Lower lobe of right lung (tissue), 2 donors: ENCODE measurements around the gene USP48. TPM values are rescaled to one million over a fixed set of nuclear protein-coding genes. Genes with fewer than 3 reads are reported as not detected.

Experiments
- ATAC-seq, 2 donors: fragments of 200-7000 bp; cut with Tn5 transposase; one replicate each; pipeline ENCODE4 v1.9.1; 2020 to 2022; ENCODE audit warnings: mild to moderate bottlenecking in 2 of 2, moderate library complexity in 2 of 2
- DNase-seq: peaks from one replicate; pipeline ENCODE4 v3.0.0-alpha.2; 2020
- H3K27ac ChIP-seq: fragments of 200-600 bp; one replicate; pipeline ENCODE4 v1.8.0; 2022
- H3K27me3 ChIP-seq: fragments of 200-600 bp; one replicate; pipeline ENCODE4 v1.8.0; 2022; ENCODE audit warnings: low read depth
- H3K36me3 ChIP-seq: fragments of 200-600 bp; one replicate; pipeline ENCODE4 v1.8.0; 2022; ENCODE audit warnings: mild to moderate bottlenecking
- H3K4me1 ChIP-seq: fragments of 200-600 bp; one replicate; pipeline ENCODE4 v1.8.0; 2022
- H3K4me3 ChIP-seq: fragments of 200-600 bp; one replicate; pipeline ENCODE4 v1.8.0; 2022; ENCODE audit warnings: mild to moderate bottlenecking
- H3K9me3 ChIP-seq: fragments of 200-600 bp; one replicate; pipeline ENCODE4 v1.8.0; 2022
- intact Hi-C: fragments of 100-400 bp; cut with DNase I; formaldehyde crosslinking; loops from one replicate; pipeline ENCODE4 v1.11.0; 2022
- total RNA-seq: library from RNA; stranded (reverse); fragmentation: NEBNext Ultra II Directional; extraction: Animal tissue kit (Norgen Biotek cat#: 25700); gene quantifications from one replicate; pipeline ENCODE4 v1.2.1, GENCODE V29; 2021
- TF ChIP-seq, protein P1 (sequence below): fragments of 200-600 bp; IDR thresholded peaks from one replicate; pipeline ENCODE4 v1.8.0; 2022; ENCODE audit warnings: antibody characterized with exemption, mild to moderate bottlenecking
- donor health status: DM: no; HTN: yes; CAD: no; lungs with severe emphysema.

The USP48 gene
- total RNA-seq, 1 donor from 2014 or later = 61.9 TPM

DNA sequence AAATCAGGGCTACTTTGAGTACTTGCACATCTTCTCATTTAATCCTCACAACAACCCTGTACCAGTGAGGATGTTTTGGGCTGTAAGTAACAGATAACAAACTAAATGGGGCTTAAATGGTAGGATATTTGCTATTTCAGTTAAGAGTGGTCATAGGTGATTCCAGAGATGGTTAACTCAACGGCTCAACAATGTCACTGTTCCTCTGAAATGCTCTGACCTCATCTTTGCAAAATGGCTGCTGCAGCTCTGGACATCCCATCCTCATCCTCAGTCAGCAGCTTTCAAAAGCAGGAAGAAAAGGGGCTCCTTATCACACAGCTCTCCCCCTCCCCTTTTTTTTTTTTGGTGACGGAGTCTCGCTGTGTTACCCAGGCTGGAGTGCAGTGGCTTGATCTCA, 30.6 kb upstream of the USP48 start:
- ATAC-seq = no peak
- intact Hi-C loops = no loop called here

DNA sequence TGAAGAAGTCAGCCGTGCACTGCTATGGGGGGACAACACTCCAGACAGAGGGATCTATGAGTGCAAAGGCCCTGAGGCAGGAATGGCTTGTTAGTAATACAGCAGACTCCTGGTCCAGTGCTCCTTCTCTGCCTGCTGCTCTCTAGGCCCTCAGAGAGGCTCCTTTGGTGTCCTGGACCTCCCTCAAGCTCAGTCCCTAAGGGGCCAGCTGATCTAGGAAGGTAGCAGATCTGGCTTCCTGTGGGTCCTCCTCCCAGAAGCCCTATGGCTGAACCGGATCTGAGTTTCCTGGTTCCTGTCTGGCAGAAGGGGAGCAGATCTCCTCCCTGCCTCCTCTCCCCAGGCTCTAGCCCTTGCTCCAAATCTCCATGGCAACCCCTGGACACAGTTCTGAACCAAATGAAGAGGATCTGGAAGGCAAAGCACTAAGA, 28.9 kb upstream of the USP48 start, which contains the start of gene LDLRAD2:
Gene LDLRAD2, plus strand, starts transcription at position 391 of the 431 bp plus-strand sequence. CDS start 187 bp downstream, outside the sequence.
- Histone ChIP-seq H3K9me3 (no peaks in the 10 kb centered on the region), H3K36me3 (no peaks in the 10 kb centered on the region), H3K4me3 (no peak within 1 kb of the TSS), H3K4me1 (peaks cover 6% of the 10 kb centered on the region), H3K27me3 (peaks cover 16% of the 10 kb centered on the region), H3K27ac (no peak within 1 kb of the TSS)
- ATAC-seq (no peak), DNase-seq (no peak)
- TF ChIP-seq, protein P1, sequence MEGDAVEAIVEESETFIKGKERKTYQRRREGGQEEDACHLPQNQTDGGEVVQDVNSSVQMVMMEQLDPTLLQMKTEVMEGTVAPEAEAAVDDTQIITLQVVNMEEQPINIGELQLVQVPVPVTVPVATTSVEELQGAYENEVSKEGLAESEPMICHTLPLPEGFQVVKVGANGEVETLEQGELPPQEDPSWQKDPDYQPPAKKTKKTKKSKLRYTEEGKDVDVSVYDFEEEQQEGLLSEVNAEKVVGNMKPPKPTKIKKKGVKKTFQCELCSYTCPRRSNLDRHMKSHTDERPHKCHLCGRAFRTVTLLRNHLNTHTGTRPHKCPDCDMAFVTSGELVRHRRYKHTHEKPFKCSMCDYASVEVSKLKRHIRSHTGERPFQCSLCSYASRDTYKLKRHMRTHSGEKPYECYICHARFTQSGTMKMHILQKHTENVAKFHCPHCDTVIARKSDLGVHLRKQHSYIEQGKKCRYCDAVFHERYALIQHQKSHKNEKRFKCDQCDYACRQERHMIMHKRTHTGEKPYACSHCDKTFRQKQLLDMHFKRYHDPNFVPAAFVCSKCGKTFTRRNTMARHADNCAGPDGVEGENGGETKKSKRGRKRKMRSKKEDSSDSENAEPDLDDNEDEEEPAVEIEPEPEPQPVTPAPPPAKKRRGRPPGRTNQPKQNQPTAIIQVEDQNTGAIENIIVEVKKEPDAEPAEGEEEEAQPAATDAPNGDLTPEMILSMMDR = no peak
- intact Hi-C loops = no loop called here

More for the DNA sequence above, 30.6 kb upstream of the USP48 start:
- no peak overlapping the region for H3K27ac ChIP-seq
- peaks cover 16% of the 10 kb centered on the region for H3K27me3 ChIP-seq
- no peak overlapping the region for H3K4me3 ChIP-seq
- TF ChIP-seq, protein P1 = no peak
- peaks cover 10% of the 10 kb centered on the region for H3K4me1 ChIP-seq
- H3K36me3 ChIP-seq = no peaks in the 10 kb centered on the region
- H3K9me3 ChIP-seq = no peaks in the 10 kb centered on the region
- no peak for DNase-seq

DNA sequence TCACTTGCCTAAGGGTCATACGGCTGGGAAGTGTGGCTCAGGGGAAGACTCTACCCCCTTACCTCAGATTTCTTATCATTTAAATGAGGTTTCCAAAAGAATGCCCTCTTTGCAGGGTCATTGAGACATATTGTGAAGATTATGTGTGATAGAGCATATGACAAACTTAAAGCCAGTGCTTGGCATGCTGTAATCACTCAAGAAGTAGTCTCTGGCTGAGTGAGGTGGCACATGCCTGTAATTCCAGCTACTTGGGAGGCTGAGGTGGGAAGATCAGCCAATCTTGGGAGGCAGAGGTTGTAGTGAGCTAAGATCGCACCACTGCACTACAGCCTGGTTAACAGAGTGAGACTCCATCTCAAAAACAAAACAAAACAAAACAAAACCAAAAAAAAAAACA, 21.6 kb upstream of the USP48 start:
- Histone ChIP-seq H3K9me3 (no peaks in the 10 kb centered on the region), H3K36me3 (no peaks in the 10 kb centered on the region), H3K4me1 (no peaks in the 10 kb centered on the region), H3K4me3 (no peak overlapping the region), H3K27me3 (no peaks in the 10 kb centered on the region), H3K27ac (no peak overlapping the region)
- intact Hi-C loops = no loop called here
- ATAC-seq (no peak), DNase-seq (no peak)
- TF ChIP-seq, protein P1 = no peak

DNA sequence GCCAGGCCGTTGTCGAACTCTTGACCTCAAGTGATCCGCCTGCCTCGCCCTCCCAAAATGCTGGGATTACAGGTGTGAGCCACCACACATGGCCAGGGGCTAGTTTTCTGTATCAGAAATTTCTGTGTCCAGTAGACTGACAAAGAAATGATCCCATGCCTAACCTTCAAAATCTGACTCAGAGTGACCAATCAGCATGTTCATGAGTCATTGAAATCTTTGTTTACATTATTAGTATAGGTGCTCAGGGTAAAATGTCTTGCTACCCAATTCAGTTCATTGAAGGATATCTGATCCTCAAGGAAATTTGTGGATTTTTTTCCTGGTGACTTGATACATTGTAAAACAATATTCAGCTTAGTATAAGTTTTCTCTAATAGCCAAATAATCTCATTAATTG, 18.2 kb upstream of the USP48 start:
- no peaks in the 10 kb centered on the region for H3K27me3 ChIP-seq
- intact Hi-C loops = no loop called here
- H3K36me3 ChIP-seq = no peaks in the 10 kb centered on the region
- ATAC-seq = no peak
- no peaks in the 10 kb centered on the region for H3K4me1 ChIP-seq
- H3K4me3 ChIP-seq = no peak overlapping the region
- no peak overlapping the region for H3K27ac ChIP-seq
- no peaks in the 10 kb centered on the region for H3K9me3 ChIP-seq
- no peak for DNase-seq
- TF ChIP-seq, protein P1 = no peak

DNA sequence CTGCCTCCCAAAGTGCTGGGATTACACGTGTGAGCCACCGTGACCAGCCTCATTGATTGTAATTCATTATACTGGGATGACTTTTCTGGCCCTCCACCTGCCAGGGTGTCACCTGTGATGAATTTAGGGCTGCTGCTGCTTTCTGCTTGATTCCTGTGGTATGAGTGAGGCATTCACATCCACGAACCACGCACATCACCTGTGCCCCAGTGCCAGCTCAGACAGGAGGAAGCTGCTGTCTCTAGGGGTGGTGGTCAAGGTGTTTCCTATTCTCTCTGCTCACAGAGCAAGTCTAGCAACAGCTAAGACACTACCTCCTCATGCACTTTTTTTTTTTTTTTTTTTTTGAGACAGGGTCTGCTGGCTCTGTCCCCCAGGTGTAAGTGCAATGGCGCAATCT, 16.8 kb upstream of the USP48 start:
- H3K27me3 ChIP-seq = no peaks in the 10 kb centered on the region
- no peaks in the 10 kb centered on the region for H3K4me1 ChIP-seq
- no peaks in the 10 kb centered on the region for H3K36me3 ChIP-seq
- TF ChIP-seq, protein P1 = no peak
- peaks cover 5% of the 10 kb centered on the region for H3K9me3 ChIP-seq
- H3K4me3 ChIP-seq = no peak overlapping the region
- DNase-seq (no peak), ATAC-seq (no peak)
- intact Hi-C loops = no loop called here
- H3K27ac ChIP-seq = no peak overlapping the region

DNA sequence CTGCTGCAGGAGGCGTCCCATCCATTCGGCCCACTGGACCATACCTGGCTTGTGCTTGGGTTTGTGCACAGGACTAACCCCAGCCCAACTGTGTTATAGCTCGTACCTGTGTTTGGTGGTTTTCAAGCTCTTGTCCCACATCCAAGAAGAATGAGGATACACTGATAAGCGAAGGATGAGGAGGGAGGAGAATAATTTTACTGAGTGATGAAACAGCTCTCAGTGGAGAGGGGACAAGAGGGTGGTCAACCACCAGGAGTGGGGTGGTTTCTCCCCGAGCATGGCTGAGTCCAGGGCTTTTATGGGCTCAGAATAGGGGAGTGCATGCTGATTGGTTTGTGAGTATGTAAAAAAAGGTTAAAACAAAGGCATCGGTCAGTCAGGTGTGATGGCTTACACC, 12.1 kb upstream of the USP48 start:
- no peaks in the 10 kb centered on the region for H3K36me3 ChIP-seq
- H3K4me1 ChIP-seq = no peaks in the 10 kb centered on the region
- DNase-seq (no peak), ATAC-seq (no peak)
- TF ChIP-seq, protein P1 = no peak
- H3K27ac ChIP-seq = no peak overlapping the region
- H3K9me3 ChIP-seq = peaks cover 5% of the 10 kb centered on the region
- intact Hi-C loops = no loop called here
- no peak overlapping the region for H3K4me3 ChIP-seq
- no peaks in the 10 kb centered on the region for H3K27me3 ChIP-seq
